HUES64 (cell line): ENCODE data around the gene L3MBTL4.
A peak's percentile ranks its signal among the peaks of the same experiment; 100 is the strongest.
"Not testable (repeated sequence)": the region's sequence is repeated elsewhere in the genome, so short reads cannot be mapped to it uniquely, and the experiment has no call there.

Source experiments
- H3K27ac ChIP-seq: 2 replicates; pipeline ENCODE4 v1.7.0; 2013; ENCODE audit warnings: low read depth, low read length, inconsistent platforms
- H3K27me3 ChIP-seq: 2 replicates; pipeline ENCODE4 v1.6.1; 2013; ENCODE audit warnings: mild to moderate bottlenecking, low read length; ENCODE audit not compliant: insufficient read depth
- H3K36me3 ChIP-seq: 2 replicates; pipeline ENCODE4 v1.6.1; 2013; ENCODE audit warnings: mild to moderate bottlenecking, low read length; ENCODE audit not compliant: insufficient read depth
- H3K4me1 ChIP-seq: 2 replicates; pipeline ENCODE4 v1.6.1; 2013; ENCODE audit warnings: mild to moderate bottlenecking, low read length, moderate library complexity; ENCODE audit not compliant: insufficient read depth
- H3K4me3 ChIP-seq: 2 replicates; pipeline ENCODE4 v1.5.1; 2013; ENCODE audit warnings: mild to moderate bottlenecking, low read length, moderate library complexity
- H3K9ac ChIP-seq: 2 replicates; pipeline ENCODE4 v1.6.1; 2013; ENCODE audit warnings: mild to moderate bottlenecking, low read depth, low read length
- H3K9me3 ChIP-seq: 2 replicates; pipeline ENCODE4 v1.6.1; 2013; ENCODE audit warnings: low read depth, low read length; ENCODE audit not compliant: insufficient read depth
- WGBS: fragments of 150-250, 120-280 bp; methylation state at CpG from one replicate; pipeline ENCODE4 v1.1.7; 2013; ENCODE audit warnings: missing lambda C conversion rate; 5-methylcytosine and 5-hydroxymethylcytosine counted together

L3MBTL4 gene

DNA sequence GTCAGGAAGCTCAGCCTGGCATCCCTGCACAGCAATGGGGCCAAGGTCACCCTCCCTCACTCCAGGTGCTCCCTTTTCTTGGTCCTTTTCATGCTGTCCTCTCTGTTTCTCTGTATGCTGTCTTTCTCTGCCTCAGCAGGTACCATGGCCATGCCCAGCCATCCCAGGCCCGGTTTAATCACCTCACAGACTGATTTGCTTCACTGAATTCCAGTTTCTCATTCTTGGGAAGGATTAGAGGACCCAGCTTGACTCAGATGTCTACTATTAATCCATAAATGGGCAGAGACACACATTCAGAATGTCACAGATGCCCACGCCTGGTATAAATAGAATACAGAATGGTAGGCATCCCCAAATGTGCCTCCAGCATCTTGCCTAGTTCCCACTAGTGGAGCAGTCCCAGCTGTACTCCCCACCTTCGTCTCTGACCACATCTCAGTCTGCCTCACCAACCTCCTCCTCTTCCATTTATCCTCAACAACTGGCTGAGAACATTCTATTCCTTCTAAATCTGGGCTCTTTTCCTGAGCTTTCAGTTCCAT, 14.2 kb upstream of the L3MBTL4 start:
- Histone ChIP-seq H3K36me3 (no peaks in the 10 kb centered on the region), H3K27me3 (no peaks in the 10 kb centered on the region), H3K9ac (no peak overlapping the region), H3K4me3 (no peak overlapping the region), H3K9me3 (no peaks in the 10 kb centered on the region), H3K27ac (no peak overlapping the region), H3K4me1 (no peaks in the 10 kb centered on the region)
- 87% methylated on average over 3 of the region's 3 CpGs for whole genome bisulfite sequencing

DNA sequence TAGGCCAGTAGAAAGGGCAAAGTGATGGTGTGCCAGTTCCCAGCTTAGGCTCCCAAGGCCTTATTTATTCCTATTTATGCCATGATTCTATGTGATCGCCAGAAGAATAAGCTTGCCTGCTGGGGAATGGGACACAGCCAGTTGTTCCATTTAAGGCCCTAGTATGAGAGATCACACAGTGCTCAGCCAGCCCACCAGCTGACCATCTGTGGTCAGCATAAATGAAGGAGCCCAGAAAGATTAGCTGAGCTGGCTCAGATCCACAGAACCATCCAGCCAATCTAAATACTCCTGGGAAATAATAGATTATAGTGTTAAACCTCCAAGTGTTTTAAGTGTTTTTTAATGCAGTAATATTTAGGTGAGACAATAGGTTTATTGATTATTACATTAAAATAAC, 12.6 kb upstream of the L3MBTL4 start:
- no peak overlapping the region for H3K4me3 ChIP-seq
- H3K27me3 ChIP-seq, result no peaks in the 10 kb centered on the region
- H3K27ac ChIP-seq, result no peak overlapping the region
- WGBS, result 95% methylated on average over 1 of the region's 1 CpG
- no peaks in the 10 kb centered on the region for H3K9me3 ChIP-seq
- no peaks in the 10 kb centered on the region for H3K36me3 ChIP-seq
- no peak overlapping the region for H3K9ac ChIP-seq
- no peaks in the 10 kb centered on the region for H3K4me1 ChIP-seq

DNA sequence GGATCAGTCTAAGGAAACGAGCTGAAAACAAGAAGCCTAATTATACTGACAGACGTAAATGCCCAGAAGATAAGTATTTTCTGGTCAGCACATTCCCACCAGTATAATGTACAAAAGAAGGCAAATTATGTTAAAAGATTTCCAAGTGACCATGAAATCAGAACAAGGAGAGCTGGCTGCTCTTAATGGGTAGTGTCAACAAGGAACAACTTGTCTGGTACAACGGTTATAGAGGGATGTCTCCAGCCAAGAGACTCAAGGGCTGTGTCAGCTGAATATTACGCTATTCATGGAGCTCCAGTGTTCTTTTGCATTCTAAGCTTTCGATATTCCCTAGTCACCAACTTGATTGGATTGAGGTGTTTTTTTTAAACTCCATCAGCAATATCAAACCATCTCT, 8.6 kb upstream of the L3MBTL4 start:
- Histone ChIP-seq H3K4me1 (no peaks in the 10 kb centered on the region), H3K36me3 (no peaks in the 10 kb centered on the region), H3K9me3 (no peaks in the 10 kb centered on the region), H3K27me3 (no peaks in the 10 kb centered on the region), H3K27ac (no peak overlapping the region), H3K9ac (no peak overlapping the region), H3K4me3 (no peak overlapping the region)
- WGBS, result 80% methylated on average over 5 of the region's 5 CpGs

DNA sequence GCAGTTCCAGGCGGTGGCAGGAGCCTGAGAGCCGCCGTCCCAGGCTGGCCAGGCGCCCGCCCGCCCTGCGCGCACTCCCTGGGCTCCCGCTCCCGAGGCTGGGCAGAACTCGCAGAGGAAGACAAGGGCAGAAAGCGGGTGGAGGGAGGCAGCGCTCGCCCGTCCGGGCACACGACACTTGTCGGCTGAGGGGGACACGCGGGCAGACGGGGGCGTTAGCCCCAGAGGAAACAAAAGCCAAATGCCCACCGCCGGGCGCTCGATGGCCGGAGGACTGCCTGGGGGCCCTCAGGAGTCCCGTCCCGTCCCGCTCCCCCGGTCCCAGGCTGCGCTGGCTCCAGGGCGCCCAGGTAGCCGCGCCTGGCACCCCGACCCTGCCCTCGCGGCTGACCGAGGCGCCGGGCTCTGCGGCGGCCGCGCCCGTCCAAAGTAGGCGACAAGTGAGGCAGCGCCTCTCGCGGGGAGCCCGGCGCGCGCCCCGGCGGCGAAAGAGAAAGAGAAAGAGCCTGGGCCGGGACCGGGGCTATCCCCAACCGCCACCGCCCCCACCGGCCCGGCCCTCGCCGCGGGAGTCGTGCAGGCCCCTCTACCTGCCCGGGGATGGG, 491 bp downstream of the L3MBTL4 start:
- H3K27ac ChIP-seq, result no peak overlapping the region
- under 1% methylated on average over 68 of the region's 68 CpGs for WGBS
- peaks cover 5% of the 10 kb centered on the region; the same call in 1 of the 2 replicates for H3K4me1 ChIP-seq
- peaks cover 42% of the 10 kb centered on the region for H3K27me3 ChIP-seq
- H3K4me3 ChIP-seq, result peak overlapping the region; percentile 74
- no peaks in the 10 kb centered on the region for H3K36me3 ChIP-seq
- H3K9ac ChIP-seq, result peak overlapping the region; percentile 60
- no peaks in the 10 kb centered on the region for H3K9me3 ChIP-seq

DNA sequence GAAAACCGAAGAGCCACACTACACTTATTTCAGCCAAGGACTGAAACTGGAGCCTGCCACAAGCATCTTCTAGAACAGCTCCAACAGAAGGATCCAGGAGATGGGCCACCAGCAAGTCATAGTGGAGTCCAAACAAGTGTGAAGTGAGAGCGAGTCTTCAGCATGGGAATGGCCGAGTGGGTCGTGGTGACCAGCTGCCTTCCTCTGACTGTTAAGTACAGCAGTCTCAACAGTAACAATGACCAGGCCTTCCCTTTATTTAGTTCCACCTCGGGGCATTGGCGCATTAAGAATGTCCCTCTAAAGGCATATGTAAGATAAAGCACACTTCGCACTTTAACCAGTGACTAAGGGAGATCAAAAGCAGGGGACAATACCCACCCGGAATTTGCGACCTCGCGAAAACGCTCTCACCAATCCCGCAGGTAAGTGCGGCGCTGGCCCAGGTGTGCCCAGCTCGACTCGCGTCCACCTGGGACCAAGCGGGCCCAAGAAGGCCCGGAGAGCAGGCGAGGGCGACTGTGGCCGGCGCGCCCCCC, 1.1 kb downstream of the L3MBTL4 start:
- Histone ChIP-seq H3K4me3 (peak overlapping the region; percentile 74), H3K9ac (peak overlapping the region; percentile 60; the same call in 1 of the 2 replicates)

DNA sequence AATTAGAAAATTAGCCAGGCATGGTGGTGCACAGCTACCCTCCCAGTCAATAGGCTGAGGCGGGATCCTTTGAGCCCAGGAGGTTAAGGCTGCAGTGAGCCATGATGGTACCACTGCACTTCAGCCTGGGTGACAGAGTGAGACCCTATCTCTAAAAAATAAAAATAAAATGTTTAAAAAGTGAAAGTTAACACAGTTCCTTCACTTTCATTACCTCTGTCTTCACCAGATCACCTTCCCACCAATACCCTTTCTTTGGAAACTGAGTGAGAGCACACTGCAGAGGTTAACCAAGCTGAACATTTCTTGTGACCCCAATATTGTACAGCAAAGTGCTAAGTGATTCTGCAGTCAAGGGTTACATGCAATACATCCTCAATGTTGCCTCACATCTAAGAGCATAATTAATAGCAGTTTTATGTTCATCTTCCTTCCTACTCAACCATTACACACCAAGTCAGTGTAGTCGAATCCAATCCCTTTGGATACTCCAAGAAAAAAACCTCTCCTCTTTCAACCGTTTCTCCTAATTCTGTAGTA, 1.7 kb downstream of the L3MBTL4 start:
- Histone ChIP-seq H3K4me3 (peak overlapping the region; percentile 74; the same call in 1 of the 2 replicates), H3K9ac (no peak overlapping the region), H3K9me3 (no peaks in the 10 kb centered on the region), H3K27me3 (peaks cover 42% of the 10 kb centered on the region), H3K36me3 (no peaks in the 10 kb centered on the region), H3K27ac (no peak overlapping the region), H3K4me1 (peaks cover 5% of the 10 kb centered on the region; the same call in 1 of the 2 replicates)
- 93% methylated on average over 2 of the region's 3 CpGs for WGBS

More for the DNA sequence above, 1.1 kb downstream of the L3MBTL4 start:
- WGBS, result 18% methylated on average over 25 of the region's 25 CpGs
- H3K4me1 ChIP-seq, result peaks cover 5% of the 10 kb centered on the region; the same call in 1 of the 2 replicates
- H3K27ac ChIP-seq, result no peak overlapping the region
- H3K9me3 ChIP-seq, result no peaks in the 10 kb centered on the region
- peaks cover 42% of the 10 kb centered on the region for H3K27me3 ChIP-seq
- no peaks in the 10 kb centered on the region for H3K36me3 ChIP-seq

DNA sequence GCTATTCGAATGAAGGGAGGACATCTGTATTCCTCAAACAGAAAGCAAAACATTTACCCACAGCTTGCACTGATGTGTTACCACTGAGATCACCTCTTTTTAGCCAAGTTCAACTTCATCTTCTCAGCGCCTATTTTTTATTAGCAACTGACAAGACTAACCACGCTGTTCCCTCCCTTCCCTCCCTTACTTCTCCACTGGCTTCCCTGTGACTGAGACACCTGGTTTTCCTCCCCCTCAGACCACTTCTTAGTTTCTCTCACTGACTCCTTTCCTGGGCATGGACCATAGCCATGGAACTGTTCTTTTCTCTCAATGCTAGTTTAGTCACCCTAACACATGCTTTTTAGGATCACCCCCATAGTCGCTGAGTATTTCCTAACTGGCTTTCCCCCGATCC, 3.3 kb downstream of the L3MBTL4 start:
- H3K27me3 ChIP-seq, result peaks cover 42% of the 10 kb centered on the region
- WGBS, result 88% methylated on average over 5 of the region's 5 CpGs

DNA sequence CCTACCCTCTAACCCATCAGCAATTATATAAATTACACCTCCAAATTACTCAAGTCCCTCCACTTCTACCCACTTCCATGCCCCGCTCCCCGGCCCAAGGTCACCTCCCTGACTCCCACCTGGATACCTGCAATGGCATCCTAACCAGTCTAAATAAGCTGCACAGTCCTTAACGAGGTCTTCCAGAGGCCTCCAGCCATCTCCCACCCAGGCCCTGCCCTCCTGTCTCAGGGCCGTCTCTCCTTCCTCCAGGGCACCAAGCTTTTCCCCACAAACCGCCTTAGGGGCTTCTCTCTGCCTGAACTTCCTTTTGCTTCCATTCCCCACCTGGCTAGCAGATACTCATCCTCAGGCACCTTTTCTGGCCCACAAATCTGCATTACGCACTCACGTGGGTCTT, 4.8 kb downstream of the L3MBTL4 start:
- Histone ChIP-seq H3K27ac (no peak overlapping the region), H3K36me3 (no peaks in the 10 kb centered on the region), H3K4me3 (no peak overlapping the region), H3K27me3 (peaks cover 30% of the 10 kb centered on the region), H3K4me1 (peaks cover 16% of the 10 kb centered on the region), H3K9me3 (no peaks in the 10 kb centered on the region), H3K9ac (no peak overlapping the region)
- WGBS, result 94% methylated on average over 7 of the region's 7 CpGs

More for the DNA sequence above, 3.3 kb downstream of the L3MBTL4 start:
- Histone ChIP-seq H3K4me1 (peaks cover 12% of the 10 kb centered on the region), H3K9ac (no peak overlapping the region), H3K36me3 (no peaks in the 10 kb centered on the region), H3K9me3 (no peaks in the 10 kb centered on the region), H3K4me3 (no peak overlapping the region), H3K27ac (no peak overlapping the region)

DNA sequence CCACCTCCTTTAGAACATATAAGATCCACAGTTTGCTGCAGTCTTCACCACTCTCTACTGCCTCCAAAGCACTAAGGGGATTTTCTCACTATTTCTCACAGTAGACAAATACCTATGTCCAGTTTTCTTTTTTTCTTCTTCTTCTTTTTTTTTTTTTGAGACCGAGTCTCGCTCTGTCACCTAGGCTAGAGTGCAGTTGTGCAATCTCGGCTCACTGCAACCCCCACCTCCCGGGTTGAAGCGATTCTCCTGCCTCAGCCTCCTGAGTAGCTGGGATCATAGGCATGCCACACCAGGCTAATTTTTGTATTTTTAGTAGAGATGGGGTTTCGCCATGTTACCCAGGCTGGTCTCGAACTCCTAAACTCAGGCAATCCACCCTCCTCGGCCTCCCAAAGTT, 6.2 kb downstream of the L3MBTL4 start:
- not testable (repeated sequence) for H3K9ac ChIP-seq, H3K9me3 ChIP-seq, H3K36me3 ChIP-seq, H3K27ac ChIP-seq, H3K4me3 ChIP-seq
- H3K4me1 ChIP-seq, result peaks cover 13% of the 10 kb centered on the region
- WGBS, result 97% methylated on average over 8 of the region's 8 CpGs
- H3K27me3 ChIP-seq, result peaks cover 16% of the 10 kb centered on the region

DNA sequence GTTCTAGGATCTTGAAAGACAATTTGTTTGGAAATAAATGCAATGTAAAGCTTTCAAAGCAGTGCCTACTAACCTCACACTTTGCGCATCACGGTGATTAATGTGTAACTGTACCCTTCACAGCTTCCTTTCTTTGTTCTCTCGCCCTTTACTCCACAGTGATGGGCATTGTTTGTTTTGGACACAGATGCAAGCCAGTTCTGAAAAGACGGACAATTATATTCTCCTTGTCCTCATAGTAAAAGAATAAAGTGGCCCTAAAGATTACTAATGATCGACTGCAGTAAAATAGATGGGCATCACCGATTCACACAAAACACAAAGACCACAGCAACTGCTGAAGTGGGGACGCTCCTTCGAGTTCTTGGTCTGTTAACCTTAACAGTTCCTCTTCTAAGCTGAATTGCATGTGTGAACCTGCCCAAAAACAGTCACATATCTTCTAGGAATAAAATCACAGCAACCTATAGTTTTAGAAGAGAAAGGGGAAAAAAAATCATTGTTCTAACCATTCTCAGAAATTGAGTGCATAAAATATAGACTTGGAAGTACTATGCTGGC, 7.7 kb downstream of the L3MBTL4 start:
- Histone ChIP-seq H3K9ac (no peak overlapping the region), H3K4me1 (peaks cover 11% of the 10 kb centered on the region), H3K27me3 (peaks cover under 1% of the 10 kb centered on the region), H3K9me3 (no peaks in the 10 kb centered on the region), H3K4me3 (no peak overlapping the region), H3K27ac (no peak overlapping the region), H3K36me3 (no peaks in the 10 kb centered on the region)
- 90% methylated on average over 8 of the region's 8 CpGs for WGBS
